ENCODE data around the gene RAET1E.

The RAET1E gene

DNA sequence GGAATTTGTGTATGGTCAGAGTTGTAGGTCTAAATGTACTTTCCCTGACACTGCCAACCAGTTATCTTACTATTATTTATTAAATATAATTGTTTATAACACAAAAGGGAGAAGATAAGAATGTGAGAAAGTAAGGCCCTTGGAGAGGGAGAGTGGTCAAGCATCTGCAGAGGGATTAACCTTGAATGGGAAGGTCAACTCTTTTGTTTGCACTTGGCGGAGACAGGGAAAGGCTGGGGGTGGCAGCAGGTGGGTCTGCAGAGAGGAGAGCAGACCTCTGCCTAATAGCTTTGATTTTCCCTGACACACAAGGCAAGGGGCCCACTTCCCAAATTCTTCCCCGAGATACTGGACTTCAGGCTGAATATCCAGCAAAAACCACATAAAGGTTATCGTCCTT lies 38.0 kb downstream of the RAET1E start:
- Histone ChIP-seq H3K9me2 (replicated peaks; ENCODE audit: insufficient read depth, low read length) (no peaks in the 10 kb centered on the region), H3K79me2 (ENCODE audit: low read length) (no peaks in the 10 kb centered on the region), H3K4me1 (ENCODE audit: low read length) (no peaks in the 10 kb centered on the region), H3K9me3 (replicated peaks; ENCODE audit: insufficient read depth, low read length) (no peaks in the 10 kb centered on the region), H3K36me3 (replicated peaks; ENCODE audit: insufficient read depth, low read length) (no peaks in the 10 kb centered on the region), H3K27ac (ENCODE audit: low read length) (no peak overlapping the region), H3K9ac (ENCODE audit: low read length) (no peak overlapping the region), H3K4me3 (ENCODE audit: low read length) (no peak overlapping the region), H4K20me1 (ENCODE audit: insufficient read depth, low read length) (no peaks in the 10 kb centered on the region), H2AFZ (ENCODE audit: low read length) (no peak overlapping the region), H3K27me3 (replicated peaks; ENCODE audit: insufficient read depth, low read length) (no peaks in the 10 kb centered on the region), H3K4me2 (ENCODE audit: low read depth, low read length) (no peak overlapping the region), H3F3A (ENCODE audit: insufficient read depth, low read length) (no peaks in the 10 kb centered on the region)
- TF ChIP-seq EZH2phosphoT487 (IDR thresholded peaks at IDR 0.05; ENCODE audit: low read length) (no peak), EZH2 (optimal IDR thresholded peaks at IDR 0.05; ENCODE audit: low read depth, low read length) (no peak)
- TF ChIP-seq, protein P1, sequence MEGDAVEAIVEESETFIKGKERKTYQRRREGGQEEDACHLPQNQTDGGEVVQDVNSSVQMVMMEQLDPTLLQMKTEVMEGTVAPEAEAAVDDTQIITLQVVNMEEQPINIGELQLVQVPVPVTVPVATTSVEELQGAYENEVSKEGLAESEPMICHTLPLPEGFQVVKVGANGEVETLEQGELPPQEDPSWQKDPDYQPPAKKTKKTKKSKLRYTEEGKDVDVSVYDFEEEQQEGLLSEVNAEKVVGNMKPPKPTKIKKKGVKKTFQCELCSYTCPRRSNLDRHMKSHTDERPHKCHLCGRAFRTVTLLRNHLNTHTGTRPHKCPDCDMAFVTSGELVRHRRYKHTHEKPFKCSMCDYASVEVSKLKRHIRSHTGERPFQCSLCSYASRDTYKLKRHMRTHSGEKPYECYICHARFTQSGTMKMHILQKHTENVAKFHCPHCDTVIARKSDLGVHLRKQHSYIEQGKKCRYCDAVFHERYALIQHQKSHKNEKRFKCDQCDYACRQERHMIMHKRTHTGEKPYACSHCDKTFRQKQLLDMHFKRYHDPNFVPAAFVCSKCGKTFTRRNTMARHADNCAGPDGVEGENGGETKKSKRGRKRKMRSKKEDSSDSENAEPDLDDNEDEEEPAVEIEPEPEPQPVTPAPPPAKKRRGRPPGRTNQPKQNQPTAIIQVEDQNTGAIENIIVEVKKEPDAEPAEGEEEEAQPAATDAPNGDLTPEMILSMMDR (IDR thresholded peaks at IDR 0.05; ENCODE audit: low read length), result no peak
- DNase-seq, result no peak

- TF ChIP-seq EZH2phosphoT487 (IDR thresholded peaks at IDR 0.05; ENCODE audit: low read length), result no peak
- no peak for TF ChIP-seq EZH2 (optimal IDR thresholded peaks at IDR 0.05; ENCODE audit: low read depth, low read length)
- TF ChIP-seq, protein P1 (IDR thresholded peaks at IDR 0.05; ENCODE audit: low read length), result no peak
- Histone ChIP-seq H3K36me3 (replicated peaks; ENCODE audit: insufficient read depth, low read length) (no peaks in the 10 kb centered on the region), H2AFZ (ENCODE audit: low read length) (no peak overlapping the region), H3K27ac (ENCODE audit: low read length) (no peak overlapping the region), H3K9ac (ENCODE audit: low read length) (no peak overlapping the region), H4K20me1 (ENCODE audit: insufficient read depth, low read length) (no peaks in the 10 kb centered on the region), H3K9me3 (replicated peaks; ENCODE audit: insufficient read depth, low read length) (no peaks in the 10 kb centered on the region), H3F3A (ENCODE audit: insufficient read depth, low read length) (no peaks in the 10 kb centered on the region), H3K9me2 (replicated peaks; ENCODE audit: insufficient read depth, low read length) (no peaks in the 10 kb centered on the region), H3K4me3 (ENCODE audit: low read length) (no peak overlapping the region), H3K4me2 (ENCODE audit: low read depth, low read length) (no peak overlapping the region), H3K27me3 (replicated peaks; ENCODE audit: insufficient read depth, low read length) (no peaks in the 10 kb centered on the region), H3K79me2 (ENCODE audit: low read length) (no peaks in the 10 kb centered on the region), H3K4me1 (ENCODE audit: low read length) (no peaks in the 10 kb centered on the region)
- no peak for DNase-seq
Measured at GRCh38 chr6:149859368-149859767, 38.5 kb downstream of the RAET1E start.

DNA sequence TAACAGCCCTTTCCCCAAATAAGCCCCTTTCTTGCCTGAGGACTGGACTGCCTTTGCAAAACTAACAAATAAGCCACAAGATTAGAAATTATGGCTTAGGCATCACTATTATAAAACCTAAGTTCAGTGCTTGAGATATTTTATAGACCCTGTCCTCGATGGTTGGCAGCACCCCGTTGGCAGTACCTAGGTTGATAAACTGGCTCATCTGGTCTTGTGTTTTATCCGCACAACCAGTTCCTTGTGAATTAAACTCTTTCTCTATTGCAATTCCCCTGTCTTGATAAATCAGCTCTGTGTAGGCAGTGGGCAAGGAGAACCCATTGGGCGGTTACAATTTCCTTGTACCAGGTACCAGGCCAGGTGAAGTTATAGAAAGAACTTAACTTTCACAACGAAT lies 40.4 kb downstream of the RAET1E start:
- H3K4me2 ChIP-seq (ENCODE audit: low read depth, low read length), result no peak overlapping the region
- TF ChIP-seq EZH2phosphoT487 (IDR thresholded peaks at IDR 0.05; ENCODE audit: low read length) (no peak), EZH2 (optimal IDR thresholded peaks at IDR 0.05; ENCODE audit: low read depth, low read length) (no peak)
- TF ChIP-seq, protein P1 (IDR thresholded peaks at IDR 0.05; ENCODE audit: low read length), result no peak
- no peaks in the 10 kb centered on the region for H3F3A ChIP-seq (ENCODE audit: insufficient read depth, low read length)
- H3K27me3 ChIP-seq (replicated peaks; ENCODE audit: insufficient read depth, low read length), result no peaks in the 10 kb centered on the region
- H3K9me2 ChIP-seq (replicated peaks; ENCODE audit: insufficient read depth, low read length), result no peaks in the 10 kb centered on the region
- no peak overlapping the region for H3K27ac ChIP-seq (ENCODE audit: low read length)
- H3K4me3 ChIP-seq (ENCODE audit: low read length), result no peak overlapping the region
- H4K20me1 ChIP-seq (ENCODE audit: insufficient read depth, low read length), result no peaks in the 10 kb centered on the region
- H3K9ac ChIP-seq (ENCODE audit: low read length), result no peak overlapping the region
- no peak for DNase-seq
- H3K36me3 ChIP-seq (replicated peaks; ENCODE audit: insufficient read depth, low read length), result no peaks in the 10 kb centered on the region
- no peaks in the 10 kb centered on the region for H3K4me1 ChIP-seq (ENCODE audit: low read length)
- H3K79me2 ChIP-seq (ENCODE audit: low read length), result no peaks in the 10 kb centered on the region
- no peaks in the 10 kb centered on the region for H3K9me3 ChIP-seq (replicated peaks; ENCODE audit: insufficient read depth, low read length)
- H2AFZ ChIP-seq (ENCODE audit: low read length), result no peak overlapping the region
